GM18907 (cell line): Measurements from ENCODE around the gene TRMT112.
"Not testable (repeated sequence)": the region's sequence is repeated elsewhere in the genome, so short reads cannot be mapped to it uniquely, and the experiment has no call there.

Experiments
- ATAC-seq: cut with Tn5 transposase; IDR thresholded peaks from one replicate; pipeline ENCODE4 v1.9.1; 2021; ENCODE audit warnings: mild to moderate bottlenecking, moderate library complexity; ENCODE audit not compliant: unreplicated experiment

TRMT112 gene

DNA sequence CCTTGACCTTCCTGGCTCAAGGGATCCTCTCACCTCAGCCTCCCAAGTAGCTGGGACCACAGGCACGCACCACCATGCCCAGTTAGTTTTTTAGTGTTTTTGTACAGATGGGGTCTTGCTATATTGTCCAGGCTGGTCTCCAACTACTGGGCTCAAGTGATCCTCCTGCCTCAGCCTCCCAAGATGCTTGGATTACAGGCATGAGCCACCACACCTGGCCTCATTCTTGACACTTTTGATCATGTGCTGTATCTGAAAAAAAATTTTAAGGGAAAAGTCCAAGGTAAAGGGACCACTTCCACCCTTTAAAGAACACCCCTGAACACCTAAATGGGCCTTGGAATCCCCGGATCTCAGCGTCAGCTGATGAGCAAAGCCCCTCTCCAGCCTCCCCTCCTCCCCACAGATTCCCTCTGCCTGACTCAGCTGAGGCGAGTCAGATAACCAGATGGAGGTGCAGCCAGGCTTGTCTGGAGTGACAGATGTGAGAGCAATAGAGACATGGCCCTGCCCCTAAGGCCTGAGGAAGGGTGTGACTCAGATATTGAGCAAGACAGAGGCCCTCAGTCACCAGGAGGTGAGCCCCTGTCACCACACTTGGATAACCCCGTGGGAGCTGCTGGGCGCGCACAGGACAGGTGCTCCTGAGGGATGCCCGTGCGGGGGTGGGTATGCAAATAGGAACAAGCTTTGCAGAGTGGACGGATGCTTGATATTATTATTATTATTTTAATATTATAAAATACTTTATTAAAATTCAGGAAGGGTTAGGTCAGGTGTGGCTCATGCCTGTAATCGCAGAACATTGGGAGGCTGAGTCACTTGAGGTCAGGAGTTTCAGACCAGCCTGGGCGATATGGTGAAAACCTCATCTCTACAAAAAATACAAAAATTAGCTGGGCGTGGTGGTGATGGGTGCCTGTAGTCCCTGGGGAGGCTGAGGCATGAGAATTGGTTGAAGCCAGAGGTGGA is 17.7 kb upstream of the TRMT112 start:
- peak; percentile 75 for ATAC-seq

GRCh38 chr11:64333556-64333955 is 16.2 kb upstream of the TRMT112 start:
- no peak for ATAC-seq

GRCh38 chr11:64331569-64332371 is 14.4 kb upstream of the TRMT112 start:
- ATAC-seq, result peak; percentile 47

GRCh38 chr11:64330888-64331287 is 13.5 kb upstream of the TRMT112 start:
- ATAC-seq, result no peak

DNA sequence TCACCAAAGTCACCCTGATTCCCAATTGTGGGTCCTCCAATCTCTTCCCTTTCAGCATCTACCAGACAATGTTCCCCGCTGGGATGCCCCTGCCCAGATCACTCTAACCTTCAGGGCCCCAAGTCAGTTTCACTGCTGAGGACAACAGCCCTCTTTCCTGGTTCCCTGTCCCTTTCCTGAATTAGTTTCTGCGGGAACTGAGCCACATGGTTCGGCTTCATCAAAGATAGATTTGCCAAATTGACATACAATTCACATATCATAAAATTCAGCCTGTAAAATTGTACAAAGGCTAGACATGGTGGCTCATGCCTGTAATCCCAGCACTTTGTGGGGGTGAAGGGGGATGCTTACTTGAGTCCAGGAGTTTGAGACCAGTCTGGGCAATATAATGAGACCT is 10.6 kb upstream of the TRMT112 start:
- ATAC-seq, result no peak

DNA sequence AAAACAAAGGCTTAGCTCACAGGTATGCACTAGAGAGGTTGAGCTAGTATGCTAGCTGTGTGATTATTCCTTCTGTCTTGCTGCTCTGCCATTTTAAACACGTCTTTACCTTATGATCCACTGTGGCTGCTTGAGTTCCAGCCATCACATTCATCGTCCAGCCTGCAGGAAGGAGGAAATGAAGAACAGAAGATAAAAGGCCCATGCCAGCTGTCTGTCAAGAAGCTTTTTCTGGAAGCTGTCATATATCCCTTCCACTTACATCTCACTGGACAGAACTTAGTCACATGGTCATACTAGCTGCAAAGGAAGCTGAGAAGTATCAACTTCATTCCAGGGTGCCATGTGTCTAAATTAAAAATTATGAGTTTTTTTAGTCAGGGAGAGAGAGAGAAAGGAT is 10.0 kb upstream of the TRMT112 start:
- no peak for ATAC-seq

DNA sequence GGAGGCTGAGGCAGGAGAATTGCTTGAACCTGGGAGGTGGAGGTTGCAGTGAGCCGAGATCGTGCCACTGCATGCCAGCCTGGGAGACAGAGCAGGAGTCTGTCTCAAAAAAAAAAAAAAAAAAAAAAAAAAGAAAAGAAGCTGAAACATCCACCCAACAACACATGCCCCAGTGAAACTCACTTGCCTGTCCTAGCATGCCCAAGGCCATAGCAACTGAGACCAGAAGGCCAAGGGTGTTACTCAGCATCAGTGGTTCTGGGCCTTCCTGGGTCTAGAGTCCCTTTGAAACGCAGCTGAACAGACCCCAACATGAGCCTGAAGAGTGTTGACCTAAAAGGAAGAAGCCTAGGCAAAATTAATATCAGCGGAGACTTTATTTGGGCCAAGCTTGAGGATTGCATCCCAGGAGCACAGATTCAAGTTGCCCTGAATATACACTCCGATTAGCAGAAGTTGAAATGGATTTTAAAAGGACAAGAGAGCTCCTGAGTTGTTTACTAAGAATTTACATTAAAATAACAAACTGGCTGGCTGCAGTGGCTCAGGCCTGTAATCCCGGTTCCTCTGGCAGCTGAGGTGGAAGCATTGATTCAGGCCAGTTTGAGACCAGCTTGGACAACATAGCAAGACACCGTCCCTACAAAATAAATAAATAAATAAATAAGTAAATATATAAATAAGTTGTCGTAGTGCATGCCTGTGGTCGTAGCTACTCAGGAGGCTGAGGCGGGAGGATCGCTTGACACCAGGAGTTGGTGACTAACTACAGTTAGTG is 7.5 kb upstream of the TRMT112 start:
- no peak for ATAC-seq

GRCh38 chr11:64323984-64324383 is 6.6 kb upstream of the TRMT112 start:
- ATAC-seq, result not testable (repeated sequence)

DNA sequence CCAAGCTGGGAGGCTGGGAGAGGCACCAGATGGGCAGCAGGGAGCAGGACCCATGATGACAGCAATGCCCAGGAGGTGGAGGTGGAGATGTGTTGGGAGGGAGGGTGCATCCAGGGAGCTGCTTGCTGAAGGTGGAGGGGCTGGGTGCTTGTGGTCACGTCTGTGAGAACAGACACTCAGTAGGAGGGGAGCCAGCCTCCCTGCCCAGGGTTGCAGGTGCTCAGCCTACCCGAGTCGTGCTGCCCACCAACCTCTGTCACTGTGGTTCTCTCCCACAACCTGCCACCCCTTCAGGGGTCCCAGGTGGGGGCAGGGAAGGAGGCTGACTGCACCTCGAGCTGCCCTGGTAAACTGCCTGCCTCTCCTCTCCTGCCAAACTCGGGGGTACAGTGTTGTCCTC is 6.0 kb upstream of the TRMT112 start:
- no peak for ATAC-seq

- ATAC-seq, result no peak
Observed at GRCh38 chr11:64322925-64323260, 5.5 kb upstream of the TRMT112 start.

DNA sequence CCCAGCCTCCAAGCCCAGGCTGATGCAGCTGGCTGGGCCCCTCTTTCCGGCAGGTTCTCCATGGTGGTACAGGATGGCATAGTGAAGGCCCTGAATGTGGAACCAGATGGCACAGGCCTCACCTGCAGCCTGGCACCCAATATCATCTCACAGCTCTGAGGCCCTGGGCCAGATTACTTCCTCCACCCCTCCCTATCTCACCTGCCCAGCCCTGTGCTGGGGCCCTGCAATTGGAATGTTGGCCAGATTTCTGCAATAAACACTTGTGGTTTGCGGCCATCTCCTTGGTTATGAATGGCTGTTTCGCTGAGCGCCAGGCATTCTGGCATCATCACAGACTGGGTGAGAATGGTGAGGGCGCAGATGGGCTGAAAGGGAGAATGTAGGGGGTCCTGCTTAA is 4.2 kb upstream of the TRMT112 start:
- no peak for ATAC-seq

DNA sequence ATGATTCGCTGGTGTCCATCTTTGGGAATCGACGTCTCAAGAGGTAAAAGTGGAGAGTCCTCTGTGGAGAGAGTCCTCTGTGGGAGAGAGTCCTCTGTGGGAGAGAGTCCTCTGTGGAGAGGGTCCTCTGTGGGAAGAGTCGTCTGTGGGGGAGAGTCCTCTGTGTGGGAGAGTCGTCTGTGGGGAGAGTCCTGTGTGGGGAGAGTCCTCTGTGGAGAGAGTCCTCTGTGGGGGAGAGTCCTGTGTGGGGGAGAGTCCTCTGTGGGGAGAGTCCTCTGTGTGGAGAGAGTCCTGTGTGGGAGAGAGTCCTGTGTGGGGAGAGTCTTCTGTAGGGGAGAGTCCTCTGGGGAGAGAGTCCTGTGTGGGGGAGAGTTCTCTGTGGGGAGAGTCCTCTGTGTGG is 3.7 kb upstream of the TRMT112 start:
- ATAC-seq, result no peak

GRCh38 chr11:64320556-64320955 is 3.2 kb upstream of the TRMT112 start:
- ATAC-seq, result no peak

- ATAC-seq, result no peak
Observed at GRCh38 chr11:64318766-64319761, 1.7 kb upstream of the TRMT112 start.

GRCh38 chr11:64317961-64318765 is 804 bp upstream of the TRMT112 start, which contains the start of gene PRDX5:
PRDX5 (plus strand) TSS chr11:64318121; CDS start chr11:64318216, 95 bp downstream.
- peak; percentile 48 for ATAC-seq

DNA sequence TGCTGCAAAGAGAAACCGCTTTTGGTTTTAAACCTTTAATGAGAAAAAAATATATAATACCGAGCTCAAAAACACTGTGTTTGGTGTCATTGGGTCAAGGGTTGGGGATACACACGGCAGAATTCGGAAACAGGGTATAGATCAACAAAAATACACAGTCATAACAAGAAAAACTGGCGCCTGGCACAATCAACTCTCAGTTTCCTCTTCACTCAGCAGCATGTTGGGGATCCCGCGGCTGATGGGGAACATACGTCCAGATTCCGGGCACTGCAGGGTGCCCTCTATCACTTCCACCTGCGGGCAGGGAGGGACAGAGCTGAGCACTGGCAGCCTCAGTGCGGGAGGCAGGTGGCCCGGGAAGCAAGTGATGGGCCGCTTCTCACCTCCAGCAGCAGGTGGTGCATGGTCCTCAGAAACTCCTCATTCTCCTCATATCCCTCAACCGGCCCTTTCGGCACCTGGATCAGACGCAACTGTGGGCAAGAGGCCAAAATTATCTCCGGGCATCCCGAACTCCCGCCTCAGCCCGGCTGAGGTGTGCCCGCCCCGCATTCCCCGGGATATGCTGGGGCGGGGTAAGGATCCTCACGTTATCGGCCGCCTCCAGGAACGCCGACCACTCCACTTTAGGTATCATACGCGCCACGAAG is 561 bp downstream of the TRMT112 start:
- ATAC-seq, result peak; percentile 27

- not testable (repeated sequence) for ATAC-seq
Observed at GRCh38 chr11:64315667-64316526, 1.5 kb downstream of the TRMT112 start.
